AG09319 (cell line): ENCODE results near the gene MATN1.

ENCODE experiments used
- DNase-seq: peaks from one replicate; pipeline ENCODE4 v3.0.0-alpha.2; 2010; ENCODE audit warnings: low read depth; ENCODE audit errors: extremely low read depth
- TF ChIP-seq, protein P1 (sequence below): IDR thresholded peaks from 2 replicates; pipeline ENCODE4 v1.5.1; 2011; ENCODE audit warnings: low read depth, mild to moderate bottlenecking, inconsistent platforms, low read length, moderate library complexity

Gene MATN1

DNA sequence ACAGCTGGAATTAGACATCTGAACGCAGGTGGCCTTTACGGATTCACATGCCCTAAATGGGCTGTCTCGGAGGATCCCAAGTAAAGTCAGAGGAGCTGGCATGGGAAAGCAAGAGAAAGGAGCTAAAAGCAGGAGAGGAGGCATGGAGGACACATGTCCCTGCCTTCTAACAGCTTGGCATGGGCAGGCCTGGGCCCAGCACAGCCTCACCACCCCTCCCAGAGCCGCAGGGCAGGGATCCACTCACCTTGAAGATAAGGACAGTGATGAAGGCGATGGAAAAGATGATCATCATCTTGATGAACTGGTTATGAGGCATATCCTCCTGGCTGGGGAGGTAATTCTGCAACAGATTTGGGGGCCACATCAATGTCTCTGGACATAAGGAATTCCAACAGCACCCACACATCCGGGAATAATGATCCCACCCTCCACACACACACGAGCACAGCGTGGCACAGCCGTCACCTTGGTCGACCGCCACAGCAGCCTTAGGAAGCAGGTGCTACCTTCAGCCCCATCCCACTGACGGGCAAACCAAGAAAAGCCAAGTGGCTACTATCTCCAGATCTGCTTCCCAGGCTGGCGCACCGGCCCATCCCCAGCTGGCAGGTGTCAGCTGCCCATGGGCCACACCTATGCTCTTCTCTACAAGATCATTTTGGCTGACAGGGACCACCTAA is 14.1 kb upstream of the MATN1 start:
- TF ChIP-seq, protein P1, sequence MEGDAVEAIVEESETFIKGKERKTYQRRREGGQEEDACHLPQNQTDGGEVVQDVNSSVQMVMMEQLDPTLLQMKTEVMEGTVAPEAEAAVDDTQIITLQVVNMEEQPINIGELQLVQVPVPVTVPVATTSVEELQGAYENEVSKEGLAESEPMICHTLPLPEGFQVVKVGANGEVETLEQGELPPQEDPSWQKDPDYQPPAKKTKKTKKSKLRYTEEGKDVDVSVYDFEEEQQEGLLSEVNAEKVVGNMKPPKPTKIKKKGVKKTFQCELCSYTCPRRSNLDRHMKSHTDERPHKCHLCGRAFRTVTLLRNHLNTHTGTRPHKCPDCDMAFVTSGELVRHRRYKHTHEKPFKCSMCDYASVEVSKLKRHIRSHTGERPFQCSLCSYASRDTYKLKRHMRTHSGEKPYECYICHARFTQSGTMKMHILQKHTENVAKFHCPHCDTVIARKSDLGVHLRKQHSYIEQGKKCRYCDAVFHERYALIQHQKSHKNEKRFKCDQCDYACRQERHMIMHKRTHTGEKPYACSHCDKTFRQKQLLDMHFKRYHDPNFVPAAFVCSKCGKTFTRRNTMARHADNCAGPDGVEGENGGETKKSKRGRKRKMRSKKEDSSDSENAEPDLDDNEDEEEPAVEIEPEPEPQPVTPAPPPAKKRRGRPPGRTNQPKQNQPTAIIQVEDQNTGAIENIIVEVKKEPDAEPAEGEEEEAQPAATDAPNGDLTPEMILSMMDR = no peak
- no peak for DNase-seq

DNA sequence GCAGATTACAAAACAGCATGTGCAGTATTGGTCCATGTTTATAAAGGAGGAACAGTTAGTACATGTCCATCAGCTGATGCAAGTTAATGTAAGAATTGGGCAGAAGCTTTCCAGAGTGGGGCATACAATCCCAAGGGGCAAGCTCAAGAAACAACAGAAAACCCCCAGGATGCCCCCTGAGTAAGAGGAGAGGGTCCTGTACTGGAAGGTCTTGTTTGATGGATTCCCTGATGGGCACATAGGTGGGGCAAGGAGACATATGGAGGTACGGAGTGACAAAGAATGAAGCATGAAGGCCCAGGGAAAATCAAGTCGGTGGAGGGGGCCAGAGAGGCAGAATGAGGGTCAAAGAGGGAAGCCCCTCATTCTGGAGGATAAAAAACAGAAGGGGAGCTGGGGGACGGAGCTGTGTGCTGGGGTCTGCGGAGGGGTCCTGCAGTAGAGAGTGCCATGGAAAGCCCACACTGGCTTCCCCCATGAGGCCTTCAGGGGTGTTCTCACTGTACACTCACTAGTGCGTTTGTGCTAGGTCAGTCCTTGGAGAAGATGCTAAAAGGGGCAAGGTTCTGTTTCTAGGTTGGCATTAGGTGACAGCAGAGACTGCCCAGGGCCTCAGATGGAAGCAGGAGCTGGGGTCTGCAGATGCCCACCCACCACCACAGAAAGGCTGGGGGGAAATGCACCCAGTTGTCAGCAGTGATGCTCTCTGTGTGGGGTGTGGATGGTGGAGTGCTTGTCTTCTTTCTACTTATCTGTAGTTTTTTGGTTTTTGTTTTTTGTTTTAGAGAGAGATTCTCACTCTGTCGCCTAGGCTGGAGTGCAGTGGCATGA is 12.5 kb upstream of the MATN1 start:
- TF ChIP-seq, protein P1 = no peak
- no peak for DNase-seq

DNA sequence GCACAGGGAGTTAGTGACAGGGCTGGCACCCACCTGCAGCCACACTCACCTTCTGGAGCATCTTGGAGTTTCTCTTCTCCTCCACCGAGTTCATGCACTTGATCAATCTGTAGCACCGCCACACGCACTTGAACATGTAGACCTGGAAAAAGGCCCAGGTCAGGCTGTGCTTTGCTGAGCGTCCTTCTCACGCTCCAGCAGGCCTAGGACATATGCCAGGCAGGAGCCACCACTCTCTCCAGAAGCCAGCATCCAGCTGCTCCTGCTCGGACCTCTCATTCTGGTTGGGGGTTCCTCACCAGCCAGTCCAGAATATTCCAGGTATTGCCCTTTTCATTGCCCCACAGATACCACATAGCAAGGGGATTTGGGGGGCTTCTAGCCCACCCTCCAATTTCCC is 11.7 kb upstream of the MATN1 start:
- DNase-seq = no peak
- TF ChIP-seq, protein P1 = no peak

GRCh38 chr1:30734580-30734979 is 11.2 kb upstream of the MATN1 start:
- DNase-seq = no peak
- TF ChIP-seq, protein P1 = no peak

GRCh38 chr1:30734106-30734505 is 10.7 kb upstream of the MATN1 start:
- TF ChIP-seq, protein P1 = no peak
- no peak for DNase-seq

DNA sequence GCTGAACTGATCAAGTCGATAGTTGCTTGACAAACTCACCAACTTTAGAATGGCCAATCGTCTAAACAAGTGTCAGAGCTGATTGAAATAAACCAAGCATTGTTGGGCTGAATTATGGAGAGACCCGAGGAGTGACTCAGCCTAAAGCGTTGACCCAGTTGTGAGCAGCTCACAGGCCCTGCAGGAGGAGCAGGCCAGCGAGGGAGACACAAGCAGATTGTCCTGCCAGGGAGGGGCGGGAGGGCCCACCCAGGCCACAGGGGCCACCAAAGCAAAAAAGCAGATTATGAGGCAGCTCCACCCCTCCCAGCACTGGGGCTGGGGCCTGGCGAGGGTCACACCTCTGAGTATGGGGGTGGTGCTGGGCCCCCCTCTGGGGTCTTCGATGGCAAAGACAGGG is 10.1 kb upstream of the MATN1 start:
- no peak for DNase-seq
- TF ChIP-seq, protein P1 = no peak

DNA sequence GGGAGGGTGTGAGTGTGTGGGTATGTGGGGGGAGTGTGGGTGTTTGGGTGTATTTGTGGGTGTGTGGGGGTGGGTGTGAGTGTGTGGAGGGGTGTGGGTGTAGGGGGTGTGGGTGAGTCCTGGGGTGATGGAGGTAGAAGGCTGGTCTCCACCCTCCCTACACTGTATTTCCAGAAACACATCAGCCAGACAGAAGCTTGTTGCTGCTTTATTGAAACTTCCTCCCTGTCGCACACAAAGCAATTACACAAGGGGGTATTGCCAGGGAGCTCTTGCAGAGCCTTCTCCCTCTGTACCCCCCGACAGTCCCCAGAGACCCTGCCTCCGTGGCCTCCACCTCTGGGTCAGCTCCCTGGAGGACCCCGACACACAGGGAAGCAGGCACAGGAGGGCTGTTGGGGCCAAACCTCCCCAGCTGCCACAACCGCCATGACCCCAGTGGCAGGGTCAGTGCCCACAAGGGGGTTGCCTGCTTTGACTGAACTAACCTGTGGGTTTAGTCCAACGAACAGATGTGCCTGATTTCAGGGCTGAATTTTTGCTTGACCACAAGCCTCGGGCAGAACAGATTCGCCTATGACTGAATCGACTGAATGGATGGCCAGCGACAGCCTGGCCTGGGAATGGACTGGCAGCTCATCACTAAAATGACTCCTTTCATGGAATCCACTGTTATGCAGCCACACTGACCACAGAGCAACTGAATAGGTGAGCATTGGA is 9.1 kb upstream of the MATN1 start:
- DNase-seq = no peak

More for the DNA sequence above, 9.1 kb upstream of the MATN1 start:
- TF ChIP-seq, protein P1 = no peak
